WI38 (cell line): Measurements from ENCODE around the gene MDFIC.

Experiments
- H3K4me3 ChIP-seq: 2 replicates; pipeline ENCODE4 v1.5.1; 2011; ENCODE audit warnings: low read depth, mild to moderate bottlenecking, control low read depth, low read length
- CTCF ChIP-seq: IDR thresholded peaks from 2 replicates; pipeline ENCODE4 v1.5.1; 2012; ENCODE audit warnings: low read depth, mild to moderate bottlenecking, control low read depth, low read length

MDFIC gene

GRCh38 chr7:114986190-114987180 lies 64.6 kb downstream of the MDFIC start:
- TF ChIP-seq CTCF = no peak

GRCh38 chr7:114988026-114988425 lies 66.1 kb downstream of the MDFIC start:
- TF ChIP-seq CTCF = no peak

More at GRCh38 chr7:114986190-114987180, 64.6 kb downstream of the MDFIC start:
- no peak overlapping the region for H3K4me3 ChIP-seq

GRCh38 chr7:114988755-114989375 lies 67.0 kb downstream of the MDFIC start:
- H3K4me3 ChIP-seq = no peak overlapping the region
- TF ChIP-seq CTCF = no peak

More at GRCh38 chr7:114988026-114988425, 66.1 kb downstream of the MDFIC start:
- no peak overlapping the region for H3K4me3 ChIP-seq

GRCh38 chr7:114989531-114989930 lies 67.6 kb downstream of the MDFIC start:
- no peak overlapping the region for H3K4me3 ChIP-seq
- TF ChIP-seq CTCF = no peak

- TF ChIP-seq CTCF = no peak
- H3K4me3 ChIP-seq = no peak overlapping the region
Observed at GRCh38 chr7:114997487-114998404, 75.9 kb downstream of the MDFIC start.

GRCh38 chr7:115004121-115004520 lies 82.2 kb downstream of the MDFIC start:
- H3K4me3 ChIP-seq = no peak overlapping the region
- no peak for TF ChIP-seq CTCF
